Measurements from ENCODE around the gene CYP2W1.

DNA sequence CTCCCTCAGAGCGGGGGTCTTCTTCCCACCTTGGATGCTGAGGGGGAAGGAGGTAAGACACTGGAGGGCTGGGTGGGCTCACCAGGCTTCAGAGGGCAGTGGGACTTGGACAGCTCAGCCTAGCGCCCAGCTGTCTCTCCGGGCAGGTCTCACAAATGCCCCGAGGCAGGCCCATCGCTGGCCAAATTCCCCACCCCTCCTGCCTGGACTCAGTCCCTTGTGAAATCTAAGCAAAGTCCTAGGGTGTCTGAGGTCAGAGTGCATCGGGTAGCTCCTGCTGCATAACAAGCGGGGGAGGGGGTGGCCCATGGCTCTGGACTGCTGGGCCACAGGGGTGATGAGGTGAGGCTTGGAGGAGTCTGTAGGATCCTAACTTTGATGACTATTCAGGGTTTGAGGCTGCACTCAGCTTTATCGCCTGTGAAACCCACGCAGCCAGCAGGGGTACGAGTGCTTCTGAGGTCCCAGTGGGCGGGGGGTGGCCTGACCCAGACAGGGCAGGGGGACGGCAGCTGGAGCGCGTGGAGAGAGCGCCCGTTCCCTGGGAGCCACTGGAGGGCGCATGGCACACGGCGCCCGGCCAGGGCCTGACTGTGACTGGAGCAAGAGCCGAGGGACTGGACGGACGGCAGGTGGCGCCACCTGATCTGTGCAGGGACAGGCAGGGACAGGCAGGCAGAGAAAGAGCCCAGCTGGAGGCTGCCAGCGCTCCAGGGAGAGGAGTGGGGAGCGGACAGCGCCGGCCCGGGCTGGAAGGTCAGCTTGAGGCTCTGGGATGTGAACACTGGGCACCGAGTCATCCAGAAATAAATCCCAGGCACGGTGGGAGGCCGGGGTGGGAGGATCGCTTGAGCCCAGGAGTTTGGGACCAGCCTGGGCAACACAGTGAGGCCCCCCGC lies 10.0 kb downstream of the CYP2W1 start:
- TF ChIP-seq CTCF (IDR thresholded peaks at IDR 0.05; ENCODE audit: low read depth, low read length): peak; percentile 100
- TF ChIP-seq POLR2A (IDR thresholded peaks at IDR 0.05; ENCODE audit: extremely low read depth, insufficient read length): peak; percentile 30
- TF ChIP-seq MAX (IDR thresholded peaks at IDR 0.05; ENCODE audit: low read depth, low read length): peak; percentile 92
